ENCODE measurements around the gene FGF22. TPM values are rescaled to one million over a fixed set of nuclear protein-coding genes. Genes with fewer than 3 reads are reported as not detected.

Gene FGF22
- total and polyA plus RNA-seq, 2 donors from 2014 or later = 0.19 to 0.71 TPM

GRCh38 chr19:638906-639252 is 800 bp upstream of the FGF22 start:
- no peaks in the 10 kb centered on the region for H3K36me3 ChIP-seq (ENCODE audit: control insufficient read depth in 2 of 3, insufficient read depth in 3 of 3, low read length in 3 of 3)
- H3K9me3 ChIP-seq (ENCODE audit: control insufficient read depth in 2 of 3, insufficient read depth in 1 of 3, low read length in 3 of 3) = no peaks in the 10 kb centered on the region
- H3K27me3 ChIP-seq (ENCODE audit: control insufficient read depth, insufficient read depth, low read length) = no peaks in the 10 kb centered on the region
- DNase-seq (peak in 1 of 5 donors; percentile 73), FAIRE-seq (no peak)
- H3K27ac ChIP-seq (ENCODE audit: low read depth in 2 of 2, low read length in 2 of 2) = no peak overlapping the region
- peak overlapping the region in 1 of 3 donors; percentile 19 for H3K9ac ChIP-seq (ENCODE audit: low read length in 3 of 3)
- intact Hi-C loops (cut with DNase I) = no loop called here
- peaks cover 0 to 14% (median 8%) of the 10 kb centered on the region in 3 donors for H3K4me1 ChIP-seq (ENCODE audit: control insufficient read depth in 2 of 3, insufficient read depth in 2 of 3, low read depth in 1 of 3, low read length in 3 of 3)
- peak overlapping the region in 2 of 3 donors; percentile 42 to 61 for H3K4me3 ChIP-seq (ENCODE audit: low read length in 3 of 3)
- TF ChIP-seq CTCF (IDR thresholded peaks at IDR 0.05; ENCODE audit: borderline replicate concordance, extremely low read depth, insufficient read depth) = no peak

GRCh38 chr19:640161-640558 is 481 bp downstream of the FGF22 start:
- FAIRE-seq (no peak), DNase-seq (peak in 1 of 5 donors; percentile 65)
- intact Hi-C loops (cut with DNase I) = no loop called here
- Histone ChIP-seq H3K27me3 (ENCODE audit: control insufficient read depth, insufficient read depth, low read length) (no peaks in the 10 kb centered on the region), H3K4me1 (ENCODE audit: control insufficient read depth in 2 of 3, insufficient read depth in 2 of 3, low read depth in 1 of 3, low read length in 3 of 3) (peaks cover 0 to 8% (median 4%) of the 10 kb centered on the region in 3 donors), H3K9ac (ENCODE audit: low read length in 3 of 3) (no peak overlapping the region), H3K36me3 (ENCODE audit: control insufficient read depth in 2 of 3, insufficient read depth in 3 of 3, low read length in 3 of 3) (no peaks in the 10 kb centered on the region), H3K9me3 (ENCODE audit: control insufficient read depth in 2 of 3, insufficient read depth in 1 of 3, low read length in 3 of 3) (no peaks in the 10 kb centered on the region), H3K27ac (ENCODE audit: low read depth in 2 of 2, low read length in 2 of 2) (no peak overlapping the region), H3K4me3 (ENCODE audit: low read length in 3 of 3) (no peak overlapping the region)
- no peak for TF ChIP-seq CTCF (IDR thresholded peaks at IDR 0.05; ENCODE audit: borderline replicate concordance, extremely low read depth, insufficient read depth)

- Histone ChIP-seq H3K9ac (ENCODE audit: low read length in 3 of 3) (no peak overlapping the region), H3K36me3 (ENCODE audit: control insufficient read depth in 2 of 3, insufficient read depth in 3 of 3, low read length in 3 of 3) (no peaks in the 10 kb centered on the region), H3K4me3 (ENCODE audit: low read length in 3 of 3) (no peak overlapping the region), H3K27me3 (ENCODE audit: control insufficient read depth, insufficient read depth, low read length) (no peaks in the 10 kb centered on the region), H3K9me3 (ENCODE audit: control insufficient read depth in 2 of 3, insufficient read depth in 1 of 3, low read length in 3 of 3) (no peaks in the 10 kb centered on the region), H3K4me1 (ENCODE audit: control insufficient read depth in 2 of 3, insufficient read depth in 2 of 3, low read depth in 1 of 3, low read length in 3 of 3) (peaks cover 0 to 8% (median 4%) of the 10 kb centered on the region in 3 donors), H3K27ac (ENCODE audit: low read depth in 2 of 2, low read length in 2 of 2) (no peak overlapping the region)
- intact Hi-C loops (cut with DNase I) = no loop called here
- FAIRE-seq (no peak), DNase-seq (peak in 1 of 5 donors; percentile 55)
- TF ChIP-seq CTCF (IDR thresholded peaks at IDR 0.05; ENCODE audit: borderline replicate concordance, extremely low read depth, insufficient read depth) = no peak
Measured at GRCh38 chr19:640606-641189, 1.0 kb downstream of the FGF22 start.

- no peak for TF ChIP-seq CTCF (IDR thresholded peaks at IDR 0.05; ENCODE audit: borderline replicate concordance, extremely low read depth, insufficient read depth)
- Histone ChIP-seq H3K27ac (ENCODE audit: low read depth in 2 of 2, low read length in 2 of 2) (no peak overlapping the region), H3K27me3 (ENCODE audit: control insufficient read depth, insufficient read depth, low read length) (no peaks in the 10 kb centered on the region), H3K36me3 (ENCODE audit: control insufficient read depth in 2 of 3, insufficient read depth in 3 of 3, low read length in 3 of 3) (no peaks in the 10 kb centered on the region), H3K9me3 (ENCODE audit: control insufficient read depth in 2 of 3, insufficient read depth in 1 of 3, low read length in 3 of 3) (no peaks in the 10 kb centered on the region), H3K9ac (ENCODE audit: low read length in 3 of 3) (no peak overlapping the region), H3K4me3 (ENCODE audit: low read length in 3 of 3) (no peak overlapping the region), H3K4me1 (ENCODE audit: control insufficient read depth in 2 of 3, insufficient read depth in 2 of 3, low read depth in 1 of 3, low read length in 3 of 3) (peaks cover 0 to 8% (median 4%) of the 10 kb centered on the region in 3 donors)
- FAIRE-seq (no peak), DNase-seq (peak in 1 of 5 donors; percentile 54)
- intact Hi-C loops (cut with DNase I) = no loop called here
Measured at GRCh38 chr19:641702-642101, 2.0 kb downstream of the FGF22 start.

All from kidney (tissue), 14 donors.